DMS114 treated with DMSO at 0.1 percent for 48 hours (cell line): ENCODE results near the gene COPG1.
"Not testable (repeated sequence)": the region's sequence is repeated elsewhere in the genome, so short reads cannot be mapped to it uniquely, and the experiment has no call there.

Source experiments
- DNase-seq: peaks from one replicate; lab custom pipeline; 2025; ENCODE audit not compliant: unreplicated experiment; lab: John Stamatoyannopoulos, UW

COPG1 gene

GRCh38 chr3:129239991-129240390, 9.4 kb upstream of the COPG1 start:
- no peak for DNase-seq

GRCh38 chr3:129240436-129240835, 9.0 kb upstream of the COPG1 start:
- DNase-seq, result no peak

DNA sequence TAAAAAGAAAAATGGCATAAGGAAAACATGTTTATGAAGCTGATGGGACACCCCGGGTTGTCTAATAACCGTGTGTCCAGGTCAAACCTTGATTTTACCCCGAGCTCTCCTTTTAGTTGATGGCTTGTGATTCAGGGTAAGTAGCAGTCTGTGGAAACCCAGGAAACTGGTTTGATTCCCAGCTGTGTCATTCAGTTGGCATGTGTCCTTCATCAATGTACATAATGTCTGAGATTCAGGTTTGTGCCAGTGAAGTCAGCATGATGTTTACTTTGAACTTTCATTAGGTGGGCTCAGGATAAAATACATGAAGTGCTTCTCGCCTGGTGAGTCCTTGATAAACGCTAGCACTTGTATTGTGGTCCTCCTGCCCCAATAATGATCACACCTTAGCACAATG, 4.3 kb upstream of the COPG1 start:
- no peak for DNase-seq

- peak; percentile 90 for DNase-seq
Measured at GRCh38 chr3:129245641-129246306, 3.6 kb upstream of the COPG1 start.

DNA sequence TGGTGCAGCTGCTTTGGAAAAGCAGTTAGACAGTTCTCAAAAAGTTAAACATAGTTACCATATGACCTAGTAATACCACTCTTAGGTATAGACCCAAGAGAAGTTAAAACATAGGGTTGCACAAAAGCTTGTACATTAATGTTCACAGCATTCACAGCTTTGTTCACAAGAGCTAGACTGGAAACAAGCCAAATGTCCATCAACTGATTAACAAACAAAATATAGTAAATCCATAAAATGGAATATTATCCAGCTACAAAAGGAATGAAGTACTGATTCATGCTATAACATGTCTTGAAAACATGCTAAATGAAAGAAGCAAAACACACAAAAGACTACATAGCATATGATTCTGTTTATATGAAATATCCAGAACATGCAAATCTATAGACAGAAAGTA, 2.8 kb upstream of the COPG1 start:
- DNase-seq, result no peak

- no peak for DNase-seq
Measured at GRCh38 chr3:129248286-129248979, 973 bp upstream of the COPG1 start.

GRCh38 chr3:129252748-129253147, 3.3 kb downstream of the COPG1 start:
- DNase-seq, result no peak

DNA sequence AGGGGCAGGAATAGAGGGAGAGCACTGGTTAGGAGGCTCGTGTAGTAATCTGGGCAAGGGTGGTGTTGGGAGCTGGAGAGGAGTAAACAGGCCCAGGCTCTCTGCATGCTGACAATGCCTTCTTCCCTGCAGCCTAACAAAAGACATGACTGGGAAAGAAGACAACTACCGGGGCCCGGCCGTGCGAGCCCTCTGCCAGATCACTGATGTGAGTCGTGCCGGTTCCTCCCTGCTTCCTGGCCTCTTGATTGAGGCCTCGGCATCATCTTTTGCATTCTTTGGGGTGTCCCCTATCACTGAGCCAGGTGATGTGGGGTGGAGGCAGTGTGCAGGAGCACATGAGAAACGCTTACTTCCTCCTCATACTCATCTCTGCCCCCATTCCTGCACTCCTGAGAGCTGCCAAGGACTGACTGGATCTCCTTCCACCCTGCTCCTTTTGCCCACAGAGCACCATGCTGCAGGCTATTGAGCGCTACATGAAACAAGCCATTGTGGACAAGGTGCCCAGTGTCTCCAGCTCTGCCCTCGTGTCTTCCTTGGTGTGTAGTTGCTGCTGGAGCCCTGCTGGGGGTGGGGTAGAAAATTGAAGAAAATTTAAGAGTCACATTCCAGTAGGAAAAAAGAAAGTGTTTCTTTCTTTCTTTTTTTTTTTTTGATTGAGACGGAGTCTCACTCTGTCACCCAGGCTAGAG, 5.3 kb downstream of the COPG1 start:
- DNase-seq, result no peak

DNA sequence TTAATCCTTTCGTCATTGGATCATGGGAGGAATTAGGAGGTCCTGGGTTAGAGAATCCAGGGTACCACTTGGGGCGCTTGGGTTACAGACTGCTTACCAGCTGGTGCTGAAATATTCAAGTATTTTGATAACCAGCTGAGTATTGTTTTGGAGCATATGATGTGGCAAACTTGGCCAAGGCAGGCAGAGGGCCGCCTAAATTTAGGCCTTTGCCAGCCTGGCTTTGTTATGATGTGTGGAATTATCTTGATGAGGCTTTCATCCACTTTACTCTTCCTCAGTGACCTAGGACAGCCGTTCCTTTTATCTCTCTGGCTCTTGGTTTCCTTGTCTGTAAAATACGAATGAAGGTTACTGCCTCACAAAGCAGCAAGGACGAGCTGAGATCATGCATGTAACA, 6.9 kb downstream of the COPG1 start:
- DNase-seq, result no peak

DNA sequence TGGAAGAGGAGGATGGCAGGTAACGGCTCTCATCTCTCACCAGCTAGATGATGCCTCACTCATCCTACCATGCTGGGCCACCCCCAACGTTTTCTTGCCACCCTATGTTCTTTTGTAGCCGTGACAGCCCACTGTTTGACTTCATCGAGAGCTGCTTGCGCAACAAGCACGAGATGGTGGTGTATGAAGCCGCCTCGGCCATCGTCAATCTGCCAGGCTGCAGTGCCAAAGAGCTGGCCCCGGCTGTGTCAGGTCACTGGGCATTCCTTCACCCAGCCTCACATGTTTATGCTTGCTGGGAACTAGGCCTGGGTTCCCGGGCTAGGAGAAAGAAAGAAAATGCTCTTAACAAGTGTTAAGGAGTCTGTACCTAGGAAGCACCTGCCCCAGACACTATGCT, 8.2 kb downstream of the COPG1 start:
- no peak for DNase-seq

- no peak for DNase-seq
Measured at GRCh38 chr3:129259612-129260477, 10.4 kb downstream of the COPG1 start.

DNA sequence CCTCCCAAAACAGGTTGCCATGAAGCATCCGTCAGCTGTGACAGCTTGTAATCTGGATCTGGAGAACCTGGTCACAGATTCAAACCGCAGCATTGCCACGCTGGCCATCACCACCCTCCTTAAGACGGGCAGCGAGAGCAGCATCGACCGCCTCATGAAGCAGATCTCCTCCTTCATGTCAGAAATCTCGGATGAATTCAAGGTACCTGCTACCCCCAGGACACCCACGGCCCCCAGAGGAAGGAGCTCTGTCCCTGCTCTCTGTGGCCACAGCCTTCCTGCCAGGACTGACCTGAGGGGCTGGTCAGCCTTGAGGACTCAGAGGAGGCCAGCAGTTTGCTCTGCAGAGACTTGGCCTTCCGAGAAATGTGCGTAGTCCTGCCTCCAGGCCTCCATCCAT, 11.2 kb downstream of the COPG1 start:
- no peak for DNase-seq

DNA sequence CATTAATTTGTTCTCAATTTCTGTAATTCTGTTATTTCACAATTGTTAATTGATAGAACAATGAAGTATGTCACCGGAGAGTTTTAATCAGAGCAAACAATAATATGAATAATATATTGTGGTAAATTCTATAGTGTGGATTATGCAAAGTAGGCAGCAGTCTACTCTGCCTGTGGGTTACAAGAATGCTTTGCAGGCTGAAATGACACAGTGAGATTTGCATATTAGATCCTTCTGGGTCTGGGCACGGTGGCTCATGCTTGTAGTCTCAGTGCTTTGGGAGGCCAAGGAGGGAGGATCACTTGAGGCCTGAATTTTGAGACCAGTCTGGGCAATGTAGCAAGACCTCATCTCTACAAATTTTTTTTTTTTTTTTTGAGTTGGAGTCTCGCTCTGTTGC, 12.5 kb downstream of the COPG1 start:
- no peak for DNase-seq

DNA sequence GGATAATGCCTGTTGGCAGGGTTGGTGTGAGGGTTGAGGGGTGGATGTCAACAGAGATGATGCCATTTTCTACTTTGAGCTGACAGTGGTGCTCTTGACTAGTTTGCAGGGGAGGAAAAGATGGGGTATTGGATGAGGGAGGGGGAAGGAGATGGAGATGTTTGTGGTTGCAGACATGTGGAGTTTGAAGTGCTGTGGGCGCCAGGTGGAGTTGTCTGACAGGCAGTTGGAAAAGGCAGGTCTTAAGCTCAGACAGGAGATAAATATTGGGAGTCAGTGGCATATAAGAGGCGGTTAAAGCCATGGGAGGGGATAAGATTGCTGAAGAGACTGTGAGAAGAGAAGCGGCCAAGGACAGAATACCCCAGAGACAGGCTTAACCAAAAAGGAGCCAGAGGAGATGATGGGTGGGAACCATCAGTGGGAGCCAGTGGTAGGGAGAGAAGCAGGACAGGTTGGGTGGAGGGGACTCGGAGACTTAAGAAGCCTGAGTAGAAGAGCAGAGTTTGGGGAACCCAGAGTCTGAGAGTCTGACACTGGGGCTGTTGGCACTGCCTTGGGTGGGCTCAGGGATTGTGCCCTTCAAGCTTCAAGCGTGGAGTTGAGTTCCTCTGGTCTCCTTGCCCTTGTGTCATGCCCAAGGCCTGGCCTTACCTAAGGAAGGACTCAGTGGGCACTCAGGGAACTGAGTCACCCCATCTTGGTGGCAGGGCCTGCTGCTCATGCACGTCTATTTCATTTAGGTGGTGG, 13.9 kb downstream of the COPG1 start:
- no peak for DNase-seq

GRCh38 chr3:129264994-129265393, 15.6 kb downstream of the COPG1 start:
- not testable (repeated sequence) for DNase-seq

- no peak for DNase-seq
Measured at GRCh38 chr3:129266651-129267050, 17.2 kb downstream of the COPG1 start.

- no peak for DNase-seq
Measured at GRCh38 chr3:129268396-129268795, 19.0 kb downstream of the COPG1 start.

GRCh38 chr3:129271674-129272073, 22.3 kb downstream of the COPG1 start:
- no peak for DNase-seq

- DNase-seq, result no peak
Measured at GRCh38 chr3:129276385-129276784, 27.0 kb downstream of the COPG1 start.

GRCh38 chr3:129277829-129278271, 28.4 kb downstream of the COPG1 start:
- DNase-seq, result peak; percentile 20
